ENCODE data around the gene SMARCD3. TPM values are rescaled to one million over a fixed set of nuclear protein-coding genes. Genes with fewer than 3 reads are reported as not detected.

The SMARCD3 gene
- total and polyA plus RNA-seq, 2 of the 4 experiments (the other 2 are of a cell fraction) = 37.5 to 48.5 TPM

DNA sequence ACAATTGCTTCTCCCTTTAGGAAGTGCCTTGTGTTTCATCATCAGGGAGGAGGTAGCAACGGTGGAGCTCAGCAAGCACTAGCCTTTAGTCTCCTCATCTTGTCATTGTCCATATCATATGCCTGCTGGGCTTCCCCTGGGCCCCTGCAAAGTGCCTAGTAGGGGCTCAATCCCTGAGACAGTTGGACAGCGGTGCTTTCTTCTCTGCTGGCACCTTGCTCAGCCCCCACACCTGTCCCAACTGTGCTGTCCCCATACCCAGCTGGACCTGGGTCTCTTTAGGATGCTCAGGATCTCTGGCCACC, 5.5 kb downstream of the SMARCD3 start:
- Histone ChIP-seq H2BK15ac (ENCODE audit: low read depth, low read length) (no peak overlapping the region), H4K8ac (ENCODE audit: low read depth in 2 of 2, low read length in 2 of 2) (no peak overlapping the region), H3K18ac (ENCODE audit: low read depth, low read length) (no peak overlapping the region), H2BK5ac (ENCODE audit: low read depth, low read length, poor library complexity, severe bottlenecking) (no peak overlapping the region), H3K9me3 (ENCODE audit: control insufficient read depth, insufficient read depth, low read length) (no peaks in the 10 kb centered on the region), H3K56ac (ENCODE audit: extremely low read depth, insufficient read depth, low read length) (no peak overlapping the region), H3K27me3 (ENCODE audit: control insufficient read depth, insufficient read depth, low read length) (no peaks in the 10 kb centered on the region), H4K20me1 (ENCODE audit: insufficient read depth, low read length) (peaks cover 45% of the 10 kb centered on the region), H3K4me1 (ENCODE audit: control insufficient read depth, insufficient read depth, low read length) (peaks cover 26% of the 10 kb centered on the region; the same call in 1 of the 2 replicates), H2BK20ac (ENCODE audit: low read depth, low read length) (no peak overlapping the region), H4K5ac (ENCODE audit: low read depth, low read length) (no peak overlapping the region), H3K4me2 (ENCODE audit: low read depth, low read length) (no peak overlapping the region), H2AK5ac (ENCODE audit: low read depth, low read length) (no peak overlapping the region), H4K91ac (ENCODE audit: insufficient read depth, low read depth, low read length) (no peak overlapping the region; the same call in 1 of the 2 replicates), H2AK9ac (replicated peaks; ENCODE audit: low read depth, low read length, poor library complexity) (peak overlapping the region; percentile 58), H2AFZ (replicated peaks; ENCODE audit: low read length, poor library complexity) (no peak overlapping the region), H3K9me1 (ENCODE audit: insufficient read depth, low read length) (peaks cover 4% of the 10 kb centered on the region; the same call in 1 of the 2 replicates), H3K23ac (ENCODE audit: low read depth, low read length) (peak overlapping the region; percentile 46; the same call in 1 of the 2 replicates), H3K4me3 (ENCODE audit: insufficient read depth, low read depth, low read length) (no peak overlapping the region), H3K14ac (replicated peaks; ENCODE audit: low read depth, low read length) (no peak overlapping the region), H2BK120ac (ENCODE audit: low read depth, low read length) (no peak overlapping the region), H3K79me1 (ENCODE audit: low read depth in 1 of 2, low read length in 2 of 2) (peaks cover 8 to 86% of the 10 kb centered on the region in 2 experiments), H3K9ac (ENCODE audit: low read depth, low read length) (no peak overlapping the region), H3K36me3 (ENCODE audit: control insufficient read depth, insufficient read depth, low read length) (peaks cover 47% of the 10 kb centered on the region), H3K27ac (ENCODE audit: insufficient read depth, low read length) (no peak overlapping the region), H3K4ac (ENCODE audit: low read depth, low read length) (no peak overlapping the region)
- in situ Hi-C loops (cut with MboI; ENCODE audit: low sequenced_read_pairs) = no loop called here
- no CpG with 5 or more reads among the region's 2 CpGs for WGBS, 2 experiments (ENCODE audit: extremely low coverage in 2 of 2, insufficient read length in 1 of 2)
- ChIA-PET POLR2A (ENCODE audit: unreplicated experiment) (interaction anchor here (0.6 kb wide), 2 partner anchors 16 to 78 kb away, joined by 4 read pairs; partner anchors contain the start of gene ABCF2), CTCF (interaction anchor here (1.2 kb wide), 1 partner anchor 119 kb away, joined by 3 read pairs; no protein-coding TSS in a partner anchor)
- dilution Hi-C loops (cut with HindIII; ENCODE audit: low sequenced_read_pairs, unreplicated experiment) = no loop called here
- no peak for ATAC-seq (ENCODE audit: low read depth)
- intact Hi-C loops (cut with micrococcal nuclease) = no loop called here
- DNase-seq = no peak
- TF ChIP-seq MAFK (IDR thresholded peaks at IDR 0.05; ENCODE audit: low read depth, low read length) = no peak
- TF ChIP-seq MAZ (IDR thresholded peaks at IDR 0.05; ENCODE audit: borderline replicate concordance, low read depth, low read length) = no peak
- TF ChIP-seq FOS (IDR thresholded peaks at IDR 0.05; ENCODE audit: low read depth, low read length) = no peak
- no peak for TF ChIP-seq CHD1 (IDR thresholded peaks at IDR 0.05; ENCODE audit: low read depth, low read length)
- no peak for TF ChIP-seq RCOR1 (IDR thresholded peaks at IDR 0.05; ENCODE audit: insufficient replicate concordance, low read length)
- no TSS peak for BruUV-seq (replicated peaks)
